Activated CD4-positive, CD25-positive, alpha-beta regulatory T cell treated with anti-CD3 and anti-CD28 coated beads, Interleukin-2, amount 50 U/mL, for 72 hours (primary cell): ENCODE data around the gene TMEM42.

Experiments used
- DNase-seq: peaks from one replicate; pipeline ENCODE4 v3.0.0; 2021

Gene TMEM42

GRCh38 chr3:44875596-44875995 is 13.9 kb downstream of the TMEM42 start:
- DNase-seq: no peak

- no peak for DNase-seq
Observed at GRCh38 chr3:44877333-44877732, 15.6 kb downstream of the TMEM42 start.

- no peak for DNase-seq
Observed at GRCh38 chr3:44880284-44880683, 18.6 kb downstream of the TMEM42 start.

GRCh38 chr3:44883213-44883955 is 21.7 kb downstream of the TMEM42 start:
- no peak for DNase-seq

- no peak for DNase-seq
Observed at GRCh38 chr3:44883999-44884431, 22.3 kb downstream of the TMEM42 start.

- no peak for DNase-seq
Observed at GRCh38 chr3:44885618-44886017, 23.9 kb downstream of the TMEM42 start.

- DNase-seq: no peak
Observed at GRCh38 chr3:44886561-44886960, 24.8 kb downstream of the TMEM42 start.

GRCh38 chr3:44887101-44887500 is 25.4 kb downstream of the TMEM42 start:
- no peak for DNase-seq

- DNase-seq: no peak
Observed at GRCh38 chr3:44890258-44890657, 28.5 kb downstream of the TMEM42 start.

GRCh38 chr3:44890852-44891251 is 29.1 kb downstream of the TMEM42 start:
- no peak for DNase-seq

- no peak for DNase-seq
Observed at GRCh38 chr3:44892689-44893088, 31.0 kb downstream of the TMEM42 start.

GRCh38 chr3:44893097-44893496 is 31.4 kb downstream of the TMEM42 start:
- DNase-seq: no peak

GRCh38 chr3:44894485-44894884 is 32.8 kb downstream of the TMEM42 start:
- DNase-seq: no peak

GRCh38 chr3:44896440-44896839 is 34.7 kb downstream of the TMEM42 start:
- no peak for DNase-seq

GRCh38 chr3:44899683-44900367 is 38.1 kb downstream of the TMEM42 start:
- no peak for DNase-seq

- no peak for DNase-seq
Observed at GRCh38 chr3:44902628-44903027, 40.9 kb downstream of the TMEM42 start.

- no peak for DNase-seq
Observed at GRCh38 chr3:44903314-44903713, 41.6 kb downstream of the TMEM42 start.

GRCh38 chr3:44903751-44904150 is 42.0 kb downstream of the TMEM42 start:
- no peak for DNase-seq

GRCh38 chr3:44905446-44906157 is 43.9 kb downstream of the TMEM42 start:
- DNase-seq: no peak

- no peak for DNase-seq
Observed at GRCh38 chr3:44906997-44907396, 45.3 kb downstream of the TMEM42 start.

GRCh38 chr3:44907612-44908011 is 45.9 kb downstream of the TMEM42 start:
- no peak for DNase-seq

GRCh38 chr3:44909063-44909462 is 47.4 kb downstream of the TMEM42 start:
- DNase-seq: no peak

GRCh38 chr3:44910693-44911092 is 49.0 kb downstream of the TMEM42 start:
- DNase-seq: no peak
